HCT116 (cell line): ENCODE measurements around the gene GPR84.

Experiments used
- CTCF ChIP-seq, 3 experiments: fragments of 200-600 bp in 1 of 3; sonication (generic) in 1 of 3; IDR thresholded peaks in 2 of 3; conservative IDR thresholded peaks in 1 of 3; 2 replicates each; pipeline ENCODE4 v1.5.1; 2012 to 2017; ENCODE audit warnings: low read depth in 2 of 3, low read length in 2 of 3, antibody characterized with exemption in 1 of 3, borderline replicate concordance in 1 of 3, control low read depth in 1 of 3, mild to moderate bottlenecking in 1 of 3, mixed read lengths in 1 of 3, mixed run types in 1 of 3, moderate library complexity in 1 of 3; ENCODE audit not compliant: insufficient read depth in 1 of 3
- JUND ChIP-seq: IDR thresholded peaks from 2 replicates; pipeline ENCODE4 v1.6.1; 2012
- YY1 ChIP-seq: IDR thresholded peaks from 2 replicates; pipeline ENCODE4 v1.6.1; 2011; ENCODE audit warnings: low read length, low read depth, moderate library complexity, mild to moderate bottlenecking; ENCODE audit not compliant: insufficient replicate concordance; ENCODE audit errors: extremely low read depth

- TF ChIP-seq JUND (no peak), CTCF (IDR thresholded peaks at IDR 0.05 in 2 of 3, conservative IDR thresholded peaks at IDR 0.05 in 1 of 3; ENCODE audit: borderline replicate concordance in 1 of 3, insufficient read depth in 1 of 3, low read depth in 2 of 3, low read length in 2 of 3) (no peak), YY1 (no peak)
These were observed 1.2 kb downstream of the GPR84 start for GRCh38 chr12:54363047-54363446.
